Caco-2 (cell line): ENCODE data around the gene TRIM8. TPM values are rescaled to one million over a fixed set of nuclear protein-coding genes. Genes with fewer than 3 reads are reported as not detected.

Experiments
- BruUV-seq: library from RNA; stranded (reverse); fragments of 400-500 nt; replicated peaks from 2 replicates; lab custom pipeline; 2021; lab: Mats Ljungman, UMichigan
- CTCF ChIA-PET: fragments of 300-600 bp; sonication (Branson Sonifier 250); formaldehyde crosslinking; loops from one replicate; lab custom pipeline; 2022; ENCODE audit warnings: antibody characterized with exemption; lab: Charles Lee
- POLR2A ChIA-PET: fragments of 300-600 bp; sonication (Branson Sonifier 250); formaldehyde crosslinking; loops from one replicate; lab custom pipeline; 2022; ENCODE audit warnings: antibody characterized with exemption; lab: Charles Lee
- DNase-seq, 2 experiments: peaks; one replicate each; pipeline versions ENCODE4 v3.0.0 to v3.0.0-alpha.2; 2020 to 2022
- H3K27me3 ChIP-seq: replicated peaks from 2 replicates; pipeline ENCODE4 v1.6.0; 2011; ENCODE audit warnings: low read length; ENCODE audit not compliant: control insufficient read depth, insufficient read depth
- H3K36me3 ChIP-seq: 2 replicates; pipeline ENCODE4 v1.5.1; 2011; ENCODE audit warnings: low read length; ENCODE audit not compliant: control insufficient read depth, insufficient read depth
- H3K4me1 ChIP-seq: fragments of 250-450 bp; sonication (Bioruptor Pico); 2 replicates; pipeline ENCODE4 v1.5.1; 2020; ENCODE audit warnings: mild to moderate bottlenecking
- H3K4me3 ChIP-seq: 2 replicates; pipeline ENCODE4 v1.5.1; 2011; ENCODE audit warnings: low read depth, mild to moderate bottlenecking, control low read depth, low read length
- H3K9me3 ChIP-seq: fragments of 250-450 bp; sonication (Bioruptor Pico); 2 replicates; pipeline ENCODE4 v1.5.1; 2020; ENCODE audit warnings: mild to moderate bottlenecking, moderate library complexity
- H3K27ac Mint-ChIP-seq: one replicate; pipeline ENCODE4 v1.8.0; 2022; ENCODE audit warnings: mixed read lengths; ENCODE audit not compliant: unreplicated experiment
- H3K27me3 Mint-ChIP-seq: one replicate; pipeline ENCODE4 v1.8.0; 2022; ENCODE audit warnings: mixed read lengths; ENCODE audit not compliant: insufficient read depth, unreplicated experiment
- H3K36me3 Mint-ChIP-seq: one replicate; pipeline ENCODE4 v1.8.0; 2022; ENCODE audit warnings: mild to moderate bottlenecking, mixed read lengths; ENCODE audit not compliant: insufficient read depth, unreplicated experiment
- H3K4me1 Mint-ChIP-seq: one replicate; pipeline ENCODE4 v1.8.0; 2022; ENCODE audit warnings: low read depth, mixed read lengths; ENCODE audit not compliant: unreplicated experiment
- H3K4me3 Mint-ChIP-seq: one replicate; pipeline ENCODE4 v1.8.0; 2022; ENCODE audit warnings: mild to moderate bottlenecking, moderate library complexity, mixed read lengths; ENCODE audit not compliant: unreplicated experiment
- H3K9me3 Mint-ChIP-seq: one replicate; pipeline ENCODE4 v1.8.0; 2022; ENCODE audit warnings: mixed read lengths; ENCODE audit not compliant: unreplicated experiment
- CTCF ChIP-seq, 2 experiments: fragments of 200-600 bp in 1 of 2; IDR thresholded peaks; 1 replicate in 1 of 2; 2 replicates in 1 of 2; pipeline versions ENCODE4 v1.5.1 to v1.8.0; 2011 to 2022; ENCODE audit warnings: antibody characterized with exemption in 1 of 2, control low read depth in 1 of 2, inconsistent platforms in 1 of 2, low read depth in 1 of 2, low read length in 1 of 2, mild to moderate bottlenecking in 1 of 2, moderate library complexity in 1 of 2; ENCODE audit not compliant: insufficient read depth in 1 of 2, severe bottlenecking in 1 of 2, unreplicated experiment in 1 of 2
- intact Hi-C: fragments of 100-400 bp; cut with micrococcal nuclease; formaldehyde crosslinking; loops from one replicate; pipeline ENCODE4 v1.10.0; 2022; ENCODE audit not compliant: unreplicated experiment
- total RNA-seq: library from RNA; stranded (reverse); gene quantifications from 2 replicates; pipeline ENCODE4 v1.2.3, GENCODE V29; 2022

Gene TRIM8
- total RNA-seq, 1 experiment from 2014 or later: 40.9 TPM

- Mint-ChIP-seq H3K27me3 (no peaks in the 10 kb centered on the region), H3K4me1 (peaks cover 17% of the 10 kb centered on the region), H3K27ac (no peak overlapping the region), H3K36me3 (peaks cover 5% of the 10 kb centered on the region), H3K4me3 (no peak overlapping the region), H3K9me3 (no peaks in the 10 kb centered on the region)
- Histone ChIP-seq H3K9me3 (no peaks in the 10 kb centered on the region), H3K4me1 (no peaks in the 10 kb centered on the region), H3K27me3 (no peaks in the 10 kb centered on the region), H3K36me3 (no peaks in the 10 kb centered on the region; the same call in 1 of the 2 replicates), H3K4me3 (no peak overlapping the region)
- intact Hi-C loops: no loop called here
- TF ChIP-seq CTCF (IDR thresholded peaks at IDR 0.05; ENCODE audit: insufficient read depth in 1 of 2, low read depth in 1 of 2, low read length in 1 of 2, severe bottlenecking in 1 of 2, unreplicated experiment in 1 of 2): no peak
- DNase-seq: no peak
- ChIA-PET POLR2A (no interaction called here), CTCF (no interaction called here)
- BruUV-seq: no TSS peak
Measured at GRCh38 chr10:102620591-102621442, 23.5 kb upstream of the TRIM8 start.

- no peak for TF ChIP-seq CTCF (IDR thresholded peaks at IDR 0.05; ENCODE audit: insufficient read depth in 1 of 2, low read depth in 1 of 2, low read length in 1 of 2, severe bottlenecking in 1 of 2, unreplicated experiment in 1 of 2)
- POLR2A ChIA-PET: no interaction called here
- no peaks in the 10 kb centered on the region for H3K27me3 ChIP-seq
- no TSS peak for BruUV-seq
- intact Hi-C loops: no loop called here
- no peaks in the 10 kb centered on the region for H3K9me3 Mint-ChIP-seq
- no peaks in the 10 kb centered on the region; the same call in 1 of the 2 replicates for H3K36me3 ChIP-seq
- H3K27me3 Mint-ChIP-seq: no peaks in the 10 kb centered on the region
- H3K27ac Mint-ChIP-seq: no peak overlapping the region
- no peak for DNase-seq
- no peaks in the 10 kb centered on the region for H3K4me1 ChIP-seq
- H3K9me3 ChIP-seq: no peaks in the 10 kb centered on the region
- no peak overlapping the region for H3K4me3 Mint-ChIP-seq
- H3K36me3 Mint-ChIP-seq: peaks cover 5% of the 10 kb centered on the region
- peaks cover 25% of the 10 kb centered on the region for H3K4me1 Mint-ChIP-seq
- CTCF ChIA-PET: interaction anchor here (0.6 kb wide), 2 partner anchors 92 to 483 kb away, joined by 4 to 8 read pairs; partner anchors contain the start of gene ARL3
- no peak overlapping the region for H3K4me3 ChIP-seq
Measured at GRCh38 chr10:102621443-102622325, 22.6 kb upstream of the TRIM8 start.

DNA sequence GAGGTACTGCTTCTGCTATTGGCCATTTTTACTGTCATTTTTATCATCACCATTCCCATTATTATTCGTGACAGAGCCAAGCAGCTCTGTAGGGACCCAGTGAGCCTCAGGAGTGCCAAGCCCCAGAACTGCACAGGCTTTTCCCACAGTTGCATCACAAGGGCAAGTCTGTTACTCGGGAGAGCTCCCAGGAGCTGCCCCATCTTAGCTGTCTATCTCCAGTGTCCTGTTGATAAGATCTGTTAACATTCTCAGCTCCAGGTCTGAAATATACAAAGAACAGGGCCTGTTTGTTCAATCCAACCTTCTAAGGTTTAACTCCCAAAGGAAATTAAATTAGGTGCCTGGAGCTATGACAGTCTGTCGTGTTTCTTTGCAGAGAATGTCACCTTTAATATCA lies 20.2 kb upstream of the TRIM8 start:
- CTCF ChIA-PET: interaction anchor here (0.6 to 1.1 kb wide), 2 partner anchors 9 to 18 kb away, joined by 3 to 4 read pairs; no protein-coding TSS in a partner anchor

More for the DNA sequence above, 20.2 kb upstream of the TRIM8 start:
- intact Hi-C loops: no loop called here
- no peak overlapping the region for H3K4me3 ChIP-seq
- Mint-ChIP-seq H3K4me3 (no peak overlapping the region), H3K9me3 (no peaks in the 10 kb centered on the region), H3K27me3 (no peaks in the 10 kb centered on the region), H3K36me3 (no peaks in the 10 kb centered on the region), H3K4me1 (peaks cover 33% of the 10 kb centered on the region), H3K27ac (no peak overlapping the region)
- H3K4me1 ChIP-seq: peaks cover 21% of the 10 kb centered on the region
- POLR2A ChIA-PET: no interaction called here
- TF ChIP-seq CTCF (IDR thresholded peaks at IDR 0.05; ENCODE audit: insufficient read depth in 1 of 2, low read depth in 1 of 2, low read length in 1 of 2, severe bottlenecking in 1 of 2, unreplicated experiment in 1 of 2): no peak
- no peaks in the 10 kb centered on the region for H3K27me3 ChIP-seq
- no peaks in the 10 kb centered on the region for H3K9me3 ChIP-seq
- no peak for DNase-seq
- no TSS peak for BruUV-seq
- H3K36me3 ChIP-seq: no peaks in the 10 kb centered on the region
